Measurements from ENCODE around the gene SYTL3. TPM values are rescaled to one million over a fixed set of nuclear protein-coding genes. Genes with fewer than 3 reads are reported as not detected.

The SYTL3 gene
- total RNA-seq, 1 experiment from 2014 or later, result 1.8 TPM

GRCh38 chr6:158633127-158633526 lies 16.7 kb upstream of the SYTL3 start:
- H3K4me2 ChIP-seq (ENCODE audit: low read length), result no peak overlapping the region
- H3K36me3 ChIP-seq (ENCODE audit: low read depth, low read length), result peaks cover 27% of the 10 kb centered on the region
- no peaks in the 10 kb centered on the region for H3K9me3 ChIP-seq (ENCODE audit: low read length)
- no peak for TF ChIP-seq EZH2phosphoT487 (IDR thresholded peaks at IDR 0.05; ENCODE audit: borderline replicate concordance, low read length)
- TF ChIP-seq EZH2 (IDR thresholded peaks at IDR 0.05; ENCODE audit: low read length, unreplicated experiment), result no peak
- TF ChIP-seq, protein P1, sequence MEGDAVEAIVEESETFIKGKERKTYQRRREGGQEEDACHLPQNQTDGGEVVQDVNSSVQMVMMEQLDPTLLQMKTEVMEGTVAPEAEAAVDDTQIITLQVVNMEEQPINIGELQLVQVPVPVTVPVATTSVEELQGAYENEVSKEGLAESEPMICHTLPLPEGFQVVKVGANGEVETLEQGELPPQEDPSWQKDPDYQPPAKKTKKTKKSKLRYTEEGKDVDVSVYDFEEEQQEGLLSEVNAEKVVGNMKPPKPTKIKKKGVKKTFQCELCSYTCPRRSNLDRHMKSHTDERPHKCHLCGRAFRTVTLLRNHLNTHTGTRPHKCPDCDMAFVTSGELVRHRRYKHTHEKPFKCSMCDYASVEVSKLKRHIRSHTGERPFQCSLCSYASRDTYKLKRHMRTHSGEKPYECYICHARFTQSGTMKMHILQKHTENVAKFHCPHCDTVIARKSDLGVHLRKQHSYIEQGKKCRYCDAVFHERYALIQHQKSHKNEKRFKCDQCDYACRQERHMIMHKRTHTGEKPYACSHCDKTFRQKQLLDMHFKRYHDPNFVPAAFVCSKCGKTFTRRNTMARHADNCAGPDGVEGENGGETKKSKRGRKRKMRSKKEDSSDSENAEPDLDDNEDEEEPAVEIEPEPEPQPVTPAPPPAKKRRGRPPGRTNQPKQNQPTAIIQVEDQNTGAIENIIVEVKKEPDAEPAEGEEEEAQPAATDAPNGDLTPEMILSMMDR (conservative IDR thresholded peaks at IDR 0.05; ENCODE audit: low read depth, low read length), result no peak
- no peak overlapping the region for H2AFZ ChIP-seq (ENCODE audit: low read length)
- DNase-seq (no peak), ATAC-seq (no peak)
- ChIA-PET CTCF (no interaction called here), POLR2A (ENCODE audit: unreplicated experiment) (no interaction called here)
- intact Hi-C loops (cut with micrococcal nuclease), result no loop called here
- H3K79me2 ChIP-seq (ENCODE audit: low read length), result no peaks in the 10 kb centered on the region
- no peaks in the 10 kb centered on the region for H3F3A ChIP-seq (ENCODE audit: low read length, unreplicated experiment)
- H3K27me3 ChIP-seq (ENCODE audit: low read length), result no peaks in the 10 kb centered on the region
- H4K20me1 ChIP-seq (ENCODE audit: low read length), result no peaks in the 10 kb centered on the region
- no peak overlapping the region for H3K4me3 ChIP-seq (ENCODE audit: low read length)
- H3K27ac ChIP-seq (ENCODE audit: low read length), result no peak overlapping the region
- H3K4me1 ChIP-seq (ENCODE audit: insufficient read depth, low read length), result peaks cover 10% of the 10 kb centered on the region; the same call in 1 of the 2 replicates
- H3K9ac ChIP-seq (ENCODE audit: low read length), result no peak overlapping the region
- H3K9me2 ChIP-seq (replicated peaks; ENCODE audit: low read length), result no peaks in the 10 kb centered on the region
- no TSS peak for BruUV-seq (replicated peaks)

DNA sequence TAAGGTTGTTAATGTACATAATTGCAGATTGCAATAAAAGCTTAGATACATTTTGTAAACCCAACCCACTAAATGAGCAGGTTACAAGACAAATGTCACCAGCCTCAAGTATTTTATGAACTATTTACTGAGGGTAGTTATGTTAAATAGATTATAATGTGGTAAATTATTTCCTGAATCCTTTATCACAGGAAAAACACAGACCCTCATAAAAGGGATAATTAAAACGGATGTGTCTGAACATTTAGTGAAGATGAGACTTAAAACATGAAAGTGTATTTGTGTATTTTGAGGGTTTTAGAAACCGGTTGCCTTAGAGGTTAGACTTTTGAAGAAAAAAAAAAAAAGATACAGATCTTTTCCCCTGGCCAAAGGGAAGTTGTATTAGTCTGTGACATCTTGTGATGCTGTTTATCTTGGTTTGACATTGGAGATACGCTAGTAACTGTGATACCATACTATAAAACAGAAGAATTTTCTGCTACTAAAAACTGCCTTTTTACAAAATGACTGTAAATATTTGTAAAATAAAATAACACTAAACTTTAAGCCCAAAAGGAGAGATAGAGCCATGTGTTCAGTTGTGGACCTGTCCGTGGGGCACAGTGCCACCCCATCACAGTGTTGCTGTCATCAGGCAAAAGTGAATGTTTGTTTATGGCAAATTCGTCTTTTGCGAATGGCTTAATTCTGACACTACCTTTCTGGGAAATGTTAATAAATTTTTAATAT lies 15.0 kb upstream of the SYTL3 start:
- H3K9me2 ChIP-seq (replicated peaks; ENCODE audit: low read length), result no peaks in the 10 kb centered on the region
- peaks cover 10% of the 10 kb centered on the region; the same call in 1 of the 2 replicates for H3K4me1 ChIP-seq (ENCODE audit: insufficient read depth, low read length)
- ChIA-PET POLR2A (ENCODE audit: unreplicated experiment) (no interaction called here), CTCF (no interaction called here)
- H3K36me3 ChIP-seq (ENCODE audit: low read depth, low read length), result peaks cover 27% of the 10 kb centered on the region
- H3K9ac ChIP-seq (ENCODE audit: low read length), result no peak overlapping the region
- H3K4me2 ChIP-seq (ENCODE audit: low read length), result no peak overlapping the region
- no peaks in the 10 kb centered on the region for H3F3A ChIP-seq (ENCODE audit: low read length, unreplicated experiment)
- H3K27me3 ChIP-seq (ENCODE audit: low read length), result no peaks in the 10 kb centered on the region
- peaks cover 16% of the 10 kb centered on the region for H3K79me2 ChIP-seq (ENCODE audit: low read length)
- no peaks in the 10 kb centered on the region for H3K9me3 ChIP-seq (ENCODE audit: low read length)
- intact Hi-C loops (cut with micrococcal nuclease), result no loop called here
- no peak for ATAC-seq
- TF ChIP-seq, protein P1 (conservative IDR thresholded peaks at IDR 0.05; ENCODE audit: low read depth, low read length), result no peak
- H3K27ac ChIP-seq (ENCODE audit: low read length), result no peak overlapping the region
- no peak overlapping the region for H2AFZ ChIP-seq (ENCODE audit: low read length)
- H3K4me3 ChIP-seq (ENCODE audit: low read length), result no peak overlapping the region
- no peak for DNase-seq
- BruUV-seq (replicated peaks), result no TSS peak
- no peaks in the 10 kb centered on the region for H4K20me1 ChIP-seq (ENCODE audit: low read length)

GRCh38 chr6:158635427-158636073 lies 14.3 kb upstream of the SYTL3 start:
- no peak for TF ChIP-seq EZH2phosphoT487 (IDR thresholded peaks at IDR 0.05; ENCODE audit: borderline replicate concordance, low read length)
- TF ChIP-seq, protein P1 (conservative IDR thresholded peaks at IDR 0.05; ENCODE audit: low read depth, low read length), result no peak
- no peak for TF ChIP-seq EZH2 (IDR thresholded peaks at IDR 0.05; ENCODE audit: low read length, unreplicated experiment)
- DNase-seq (no peak), ATAC-seq (no peak)
- H3K4me3 ChIP-seq (ENCODE audit: low read length), result no peak overlapping the region
- no peaks in the 10 kb centered on the region for H3K9me2 ChIP-seq (replicated peaks; ENCODE audit: low read length)
- no peak overlapping the region for H3K9ac ChIP-seq (ENCODE audit: low read length)
- H3K36me3 ChIP-seq (ENCODE audit: low read depth, low read length), result peaks cover 27% of the 10 kb centered on the region
- H3K79me2 ChIP-seq (ENCODE audit: low read length), result peaks cover 23% of the 10 kb centered on the region
- CTCF ChIA-PET, result no interaction called here
- H3K27ac ChIP-seq (ENCODE audit: low read length), result no peak overlapping the region
- 0 out of 2 replicates have a peak, but pooled peaks cover 2% of the 10 kb centered on the region for H4K20me1 ChIP-seq (ENCODE audit: low read length)
- intact Hi-C loops (cut with micrococcal nuclease), result no loop called here
- H2AFZ ChIP-seq (ENCODE audit: low read length), result no peak overlapping the region
- no peaks in the 10 kb centered on the region for H3K27me3 ChIP-seq (ENCODE audit: low read length)
- POLR2A ChIA-PET (ENCODE audit: unreplicated experiment), result no interaction called here
- H3K4me2 ChIP-seq (ENCODE audit: low read length), result no peak overlapping the region
- BruUV-seq (replicated peaks), result no TSS peak
- H3F3A ChIP-seq (ENCODE audit: low read length, unreplicated experiment), result no peaks in the 10 kb centered on the region
- H3K9me3 ChIP-seq (ENCODE audit: low read length), result no peaks in the 10 kb centered on the region
- peaks cover 10% of the 10 kb centered on the region; the same call in 1 of the 2 replicates for H3K4me1 ChIP-seq (ENCODE audit: insufficient read depth, low read length)

All from PC-3 (cell line).